Loucy (cell line): ENCODE results near the gene MINDY3.

ENCODE experiments used
- EZH2phosphoT487 ChIP-seq: fragments of 200-600 bp; IDR thresholded peaks from 2 replicates; pipeline ENCODE4 v1.6.1; 2018; ENCODE audit warnings: antibody characterized with exemption, mild to moderate bottlenecking, moderate library complexity, borderline replicate concordance
- TF ChIP-seq, protein P1 (sequence below): fragments of 200-600 bp; sonication (generic); conservative IDR thresholded peaks from 2 replicates; pipeline ENCODE4 v1.5.1; 2014; ENCODE audit warnings: mild to moderate bottlenecking, antibody characterized with exemption, low read length

DNA sequence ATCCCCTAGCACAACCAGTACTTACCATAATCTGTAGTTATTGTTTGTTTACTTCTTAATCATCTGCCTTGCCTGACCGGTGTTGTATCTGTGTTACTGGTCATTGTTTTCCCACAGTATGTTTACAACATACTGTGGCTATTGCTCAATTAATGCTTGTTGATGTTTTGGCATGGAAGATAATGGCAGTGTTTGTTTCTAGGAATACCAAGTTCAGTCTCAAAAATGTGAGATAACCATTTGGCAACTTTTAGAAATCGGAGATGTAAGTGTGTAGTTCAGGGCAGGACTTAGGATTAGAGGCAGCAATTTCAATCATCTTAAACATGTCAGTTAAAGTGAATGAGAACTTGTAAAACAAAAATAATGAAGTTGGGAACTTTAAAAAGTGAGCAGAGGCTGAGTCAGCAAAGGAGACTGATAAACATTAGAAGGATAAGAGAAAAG lies 8.2 kb downstream of the MINDY3 start:
- TF ChIP-seq, protein P1, sequence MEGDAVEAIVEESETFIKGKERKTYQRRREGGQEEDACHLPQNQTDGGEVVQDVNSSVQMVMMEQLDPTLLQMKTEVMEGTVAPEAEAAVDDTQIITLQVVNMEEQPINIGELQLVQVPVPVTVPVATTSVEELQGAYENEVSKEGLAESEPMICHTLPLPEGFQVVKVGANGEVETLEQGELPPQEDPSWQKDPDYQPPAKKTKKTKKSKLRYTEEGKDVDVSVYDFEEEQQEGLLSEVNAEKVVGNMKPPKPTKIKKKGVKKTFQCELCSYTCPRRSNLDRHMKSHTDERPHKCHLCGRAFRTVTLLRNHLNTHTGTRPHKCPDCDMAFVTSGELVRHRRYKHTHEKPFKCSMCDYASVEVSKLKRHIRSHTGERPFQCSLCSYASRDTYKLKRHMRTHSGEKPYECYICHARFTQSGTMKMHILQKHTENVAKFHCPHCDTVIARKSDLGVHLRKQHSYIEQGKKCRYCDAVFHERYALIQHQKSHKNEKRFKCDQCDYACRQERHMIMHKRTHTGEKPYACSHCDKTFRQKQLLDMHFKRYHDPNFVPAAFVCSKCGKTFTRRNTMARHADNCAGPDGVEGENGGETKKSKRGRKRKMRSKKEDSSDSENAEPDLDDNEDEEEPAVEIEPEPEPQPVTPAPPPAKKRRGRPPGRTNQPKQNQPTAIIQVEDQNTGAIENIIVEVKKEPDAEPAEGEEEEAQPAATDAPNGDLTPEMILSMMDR: no peak
- no peak for TF ChIP-seq EZH2phosphoT487
